Loucy (cell line): ENCODE results near the gene C5orf34.

Experiments used
- CTCF ChIP-seq: fragments of 200-600 bp; sonication (generic); conservative IDR thresholded peaks from 2 replicates; pipeline ENCODE4 v1.5.1; 2014; ENCODE audit warnings: mild to moderate bottlenecking, antibody characterized with exemption, low read length
- EZH2phosphoT487 ChIP-seq: fragments of 200-600 bp; IDR thresholded peaks from 2 replicates; pipeline ENCODE4 v1.6.1; 2018; ENCODE audit warnings: antibody characterized with exemption, mild to moderate bottlenecking, moderate library complexity, borderline replicate concordance

GRCh38 chr5:43514471-43514815, 505 bp downstream of the C5orf34 start:
- TF ChIP-seq CTCF (no peak), EZH2phosphoT487 (no peak)
